IMR-90 (cell line): ENCODE measurements around the gene ARPC1A. TPM values are rescaled to one million over a fixed set of nuclear protein-coding genes. Genes with fewer than 3 reads are reported as not detected.

Experiments used
- ATAC-seq: fragments of 200-7000 bp; cut with Tn5 transposase; 2 replicates; pipeline ENCODE4 v1.9.1; 2020; ENCODE audit warnings: low read depth, mild to moderate bottlenecking, moderate library complexity
- BruUV-seq: library from RNA; stranded (reverse); fragments of 400-500 nt; replicated peaks from 2 replicates; lab custom pipeline; 2021; lab: Mats Ljungman, UMichigan
- CTCF ChIA-PET: fragments of 300-600 bp; formaldehyde crosslinking; extraction: SDS; loops from one replicate; lab custom pipeline; 2021; ENCODE audit warnings: antibody characterized with exemption; lab: Yijun Ruan, JAX
- POLR2A ChIA-PET: fragments of 300-600 bp; sonication (Branson Sonifier 250); formaldehyde crosslinking; loops from one replicate; lab custom pipeline; 2022; ENCODE audit warnings: antibody characterized with exemption; ENCODE audit not compliant: unreplicated experiment; lab: Charles Lee
- DNase-seq: peaks from one replicate; pipeline ENCODE4 v3.0.0; 2013
- H2AFZ ChIP-seq: replicated peaks from 2 replicates; pipeline ENCODE3; 2013; ENCODE audit warnings: low read length, mild to moderate bottlenecking; ENCODE audit not compliant: poor library complexity
- H2AK5ac ChIP-seq: 2 replicates; pipeline ENCODE4 v1.6.1; 2013; ENCODE audit warnings: low read depth, low read length, inconsistent platforms
- H2AK9ac ChIP-seq: replicated peaks from 2 replicates; pipeline ENCODE3; 2013; ENCODE audit warnings: mild to moderate bottlenecking, low read depth, low read length, moderate library complexity; ENCODE audit not compliant: poor library complexity
- H2BK120ac ChIP-seq: 2 replicates; pipeline ENCODE4 v1.6.1; 2013; ENCODE audit warnings: low read depth, low read length, inconsistent platforms
- H2BK15ac ChIP-seq: 3 replicates; pipeline ENCODE4 v1.6.1; 2013; ENCODE audit warnings: low read depth, low read length, inconsistent platforms
- H2BK20ac ChIP-seq: 2 replicates; pipeline ENCODE4 v1.6.1; 2013; ENCODE audit warnings: low read depth, mild to moderate bottlenecking, inconsistent platforms, low read length, moderate library complexity
- H2BK5ac ChIP-seq: 2 replicates; pipeline ENCODE4 v1.6.1; 2013; ENCODE audit warnings: mild to moderate bottlenecking, low read depth, low read length, inconsistent platforms; ENCODE audit not compliant: poor library complexity, severe bottlenecking
- H3K14ac ChIP-seq: replicated peaks from 2 replicates; pipeline ENCODE4 v1.6.1; 2013; ENCODE audit warnings: low read depth, low read length, inconsistent platforms
- H3K18ac ChIP-seq: 2 replicates; pipeline ENCODE4 v1.6.1; 2013; ENCODE audit warnings: low read depth, low read length, control low read depth
- H3K23ac ChIP-seq: 2 replicates; pipeline ENCODE4 v1.6.1; 2013; ENCODE audit warnings: low read depth, low read length, inconsistent platforms
- H3K27ac ChIP-seq: 2 replicates; pipeline ENCODE4 v1.5.1; 2013; ENCODE audit warnings: mild to moderate bottlenecking, control low read depth, low read length; ENCODE audit not compliant: insufficient read depth
- H3K27me3 ChIP-seq: 2 replicates; pipeline ENCODE4 v1.6.1; 2013; ENCODE audit warnings: low read length; ENCODE audit not compliant: control insufficient read depth, insufficient read depth
- H3K36me3 ChIP-seq: 2 replicates; pipeline ENCODE4 v1.6.1; 2013; ENCODE audit warnings: low read length, mixed read lengths; ENCODE audit not compliant: control insufficient read depth, insufficient read depth
- H3K4ac ChIP-seq: 2 replicates; pipeline ENCODE4 v1.6.1; 2013; ENCODE audit warnings: low read depth, low read length, inconsistent platforms
- H3K4me1 ChIP-seq: 2 replicates; pipeline ENCODE4 v1.6.1; 2013; ENCODE audit warnings: low read length, mixed read lengths; ENCODE audit not compliant: control insufficient read depth, insufficient read depth
- H3K4me2 ChIP-seq: 2 replicates; pipeline ENCODE4 v1.6.1; 2013; ENCODE audit warnings: low read depth, mild to moderate bottlenecking, control low read depth, low read length, moderate library complexity
- H3K4me3 ChIP-seq: 2 replicates; pipeline ENCODE4 v1.5.1; 2013; ENCODE audit warnings: low read depth, mild to moderate bottlenecking, control low read depth, low read length, moderate library complexity; ENCODE audit not compliant: insufficient read depth
- H3K56ac ChIP-seq: 2 replicates; pipeline ENCODE4 v1.6.1; 2013; ENCODE audit warnings: low read length, inconsistent platforms; ENCODE audit not compliant: insufficient read depth; ENCODE audit errors: extremely low read depth
- H3K79me1 ChIP-seq, 2 experiments: 2 replicates each; pipeline ENCODE4 v1.6.1; 2013; ENCODE audit warnings: low read length in 2 of 2, inconsistent platforms in 1 of 2, low read depth in 1 of 2
- H3K9ac ChIP-seq: 2 replicates; pipeline ENCODE4 v1.6.1; 2013; ENCODE audit warnings: low read depth, low read length, control low read depth
- H3K9me1 ChIP-seq: 2 replicates; pipeline ENCODE4 v1.6.1; 2013; ENCODE audit warnings: low read length, inconsistent platforms; ENCODE audit not compliant: insufficient read depth
- H3K9me3 ChIP-seq: 2 replicates; pipeline ENCODE4 v1.6.1; 2013; ENCODE audit warnings: low read length; ENCODE audit not compliant: control insufficient read depth, insufficient read depth
- H4K20me1 ChIP-seq: 2 replicates; pipeline ENCODE4 v1.6.1; 2013; ENCODE audit warnings: low read length, inconsistent platforms; ENCODE audit not compliant: insufficient read depth
- H4K5ac ChIP-seq: 2 replicates; pipeline ENCODE4 v1.6.1; 2013; ENCODE audit warnings: mild to moderate bottlenecking, low read depth, low read length, control low read depth
- H4K8ac ChIP-seq, 2 experiments: 2 replicates each; pipeline ENCODE4 v1.6.1; 2013; ENCODE audit warnings: low read depth in 2 of 2, low read length in 2 of 2, control low read depth in 1 of 2, inconsistent platforms in 1 of 2
- H4K91ac ChIP-seq: 2 replicates; pipeline ENCODE4 v1.6.1; 2013; ENCODE audit warnings: low read depth, low read length, inconsistent platforms; ENCODE audit not compliant: insufficient read depth
- FOS ChIP-seq: fragments of 150-350 bp; IDR thresholded peaks from 2 replicates; pipeline ENCODE4 v1.6.1; 2016; ENCODE audit warnings: low read depth, low read length
- MAZ ChIP-seq: IDR thresholded peaks from 2 replicates; pipeline ENCODE4 v1.6.1; 2012; ENCODE audit warnings: low read depth, mild to moderate bottlenecking, low read length, improper control_type of control experiment, moderate library complexity, borderline replicate concordance
- NFE2L2 ChIP-seq: fragments of 150-350 bp; IDR thresholded peaks from 2 replicates; pipeline ENCODE4 v1.6.1; 2016; ENCODE audit warnings: low read depth, mild to moderate bottlenecking, low read length
- RFX5 ChIP-seq: IDR thresholded peaks from 2 replicates; pipeline ENCODE4 v1.8.0; 2012; ENCODE audit warnings: low read depth, mild to moderate bottlenecking, low read length, moderate library complexity
- WGBS, 2 experiments: methylation state at CpG; one replicate each; pipeline versions ENCODE4 v1.1.5 to v1.1.7; 2013; ENCODE audit warnings: missing lambda C conversion rate in 2 of 2; ENCODE audit not compliant: insufficient read length in 1 of 2; ENCODE audit errors: extremely low coverage in 2 of 2; 5-methylcytosine and 5-hydroxymethylcytosine counted together
- dilution Hi-C: fragments of 300-500 bp; cut with HindIII; formaldehyde crosslinking; loops from one replicate; pipeline ENCODE4 v1.14.3; 2018; ENCODE audit warnings: low sequenced_read_pairs; ENCODE audit not compliant: unreplicated experiment
- in situ Hi-C: fragments of 300-500 bp; cut with MboI; formaldehyde crosslinking; loops from 3 replicates; pipeline ENCODE4 v1.14.3; 2019; ENCODE audit warnings: low sequenced_read_pairs, inconsistent platforms, mixed read lengths
- intact Hi-C: fragments of 100-400 bp; cut with micrococcal nuclease; formaldehyde crosslinking; loops from 2 replicates; pipeline ENCODE4 v1.10.0; 2022
- polyA plus RNA-seq, 3 experiments: library from polyadenylated mRNA; depleted of rRNA; stranded (reverse); fragments of >200 nt; gene quantifications; 2 replicates each; pipeline ENCODE4 v1.2.3, GENCODE V29; 2012; ENCODE audit warnings: low replicate concordance in 1 of 3
- total RNA-seq: library from RNA; depleted of rRNA; stranded (reverse); fragments of >200 nt; gene quantifications from 2 replicates; pipeline ENCODE4 v1.2.3, GENCODE V29; 2012

ARPC1A gene
- total and polyA plus RNA-seq, 2 of the 4 experiments (the other 2 are of a cell fraction) = 253 to 327 TPM

GRCh38 chr7:99296471-99296870 is 29.2 kb upstream of the ARPC1A start:
- Histone ChIP-seq H3K4me3 (no peak overlapping the region), H4K91ac (no peak overlapping the region), H3K79me1 (no peaks in the 10 kb centered on the region), H3K18ac (no peak overlapping the region), H3K56ac (no peak overlapping the region), H3K9ac (no peak overlapping the region), H2BK5ac (no peak overlapping the region), H2AK9ac (no peak overlapping the region), H3K4me2 (no peak overlapping the region), H3K36me3 (no peaks in the 10 kb centered on the region), H2BK20ac (no peak overlapping the region), H3K9me3 (no peaks in the 10 kb centered on the region), H2BK15ac (no peak overlapping the region), H2AFZ (no peak overlapping the region), H4K8ac (no peak overlapping the region), H3K27me3 (no peaks in the 10 kb centered on the region), H3K9me1 (peaks cover 6% of the 10 kb centered on the region; the same call in 1 of the 2 replicates), H3K4ac (no peak overlapping the region), H4K20me1 (no peaks in the 10 kb centered on the region), H4K5ac (no peak overlapping the region), H2BK120ac (no peak overlapping the region), H3K14ac (no peak overlapping the region), H3K4me1 (no peaks in the 10 kb centered on the region; the same call in 1 of the 2 replicates), H3K27ac (no peak overlapping the region), H2AK5ac (no peak overlapping the region), H3K23ac (no peak overlapping the region)
- in situ Hi-C loops (no loop called here), intact Hi-C loops (no loop called here), dilution Hi-C loops (no loop called here)
- ChIA-PET POLR2A (no interaction called here), CTCF (interaction anchor here (0.6 kb wide), 1 partner anchor 63 kb away, joined by 4 read pairs; no protein-coding TSS in a partner anchor)
- WGBS, 2 experiments = no CpG with 5 or more reads among the region's 5 CpGs
- DNase-seq = no peak
- BruUV-seq = no TSS peak
- TF ChIP-seq FOS = no peak
- no peak for TF ChIP-seq RFX5
- no peak for TF ChIP-seq MAZ
- TF ChIP-seq NFE2L2 = no peak
- ATAC-seq = no peak
